Uterus (tissue), 4 donors: ENCODE results near the gene ANXA2R. TPM values are rescaled to one million over a fixed set of nuclear protein-coding genes. Genes with fewer than 3 reads are reported as not detected.
"Not testable (repeated sequence)": the region's sequence is repeated elsewhere in the genome, so short reads cannot be mapped to it uniquely, and the experiment has no call there.

Source experiments
- DNase-seq, 2 donors: peaks; one replicate each; pipeline ENCODE4 v3.0.0-alpha.2; 2019 to 2020
- H3K27ac ChIP-seq, 2 donors: fragments of 200-600 bp; sonication (generic); 1 replicate in 1 of 2; 2 replicates in 1 of 2; pipeline ENCODE4 v1.5.1; 2016 to 2018
- H3K27me3 ChIP-seq, 2 donors: fragments of 200-600 bp; sonication (generic); one replicate each; pipeline ENCODE4 v1.5.1; 2018 to 2019; ENCODE audit warnings: control low read depth in 1 of 2
- H3K36me3 ChIP-seq, 2 donors: fragments of 200-600 bp; sonication (generic); one replicate each; pipeline ENCODE4 v1.5.1; 2019; ENCODE audit warnings: control low read depth in 1 of 2
- H3K4me1 ChIP-seq, 2 donors: fragments of 200-600 bp; sonication (generic); one replicate each; pipeline ENCODE4 v1.5.1; 2018 to 2019; ENCODE audit warnings: control low read depth in 1 of 2
- H3K4me3 ChIP-seq, 2 donors: fragments of 200-600 bp; sonication (generic); 1 replicate in 1 of 2; 2 replicates in 1 of 2; pipeline ENCODE4 v1.5.1; 2018 to 2019; ENCODE audit warnings: mild to moderate bottlenecking in 1 of 2
- H3K9me3 ChIP-seq, 2 donors: fragments of 200-600 bp; sonication (generic); one replicate each; pipeline ENCODE4 v1.5.1; 2019; ENCODE audit warnings: control low read depth in 1 of 2
- POLR2A ChIP-seq, 2 donors: fragments of 450-650 bp; IDR thresholded peaks; one replicate each; pipeline ENCODE4 v1.6.1; 2016; ENCODE audit warnings: antibody characterized with exemption in 2 of 2, mild to moderate bottlenecking in 1 of 2, moderate library complexity in 1 of 2
- intact Hi-C: fragments of 100-400 bp; cut with DNase I; formaldehyde crosslinking; loops from one replicate; pipeline ENCODE4 v1.15.1; 2023; ENCODE audit warnings: low total_unique reads
- total RNA-seq, 4 donors: library from RNA; depleted of rRNA in 3 of 4; stranded (reverse); fragments of >200 nt in 3 of 4; gene quantifications; one replicate each; pipeline versions ENCODE4 v1.1.0 to v1.2.4, GENCODE V29; 2014 to 2023
- TF ChIP-seq, protein P1 (sequence below), 4 experiments: fragments of 200-600 bp in 2 of 4; fragments of 450-650 bp in 2 of 4; sonication (generic) in 2 of 4; IDR thresholded peaks; one replicate each; pipeline ENCODE4 v1.5.1; 2016 to 2019; ENCODE audit warnings: antibody characterized with exemption in 4 of 4, mild to moderate bottlenecking in 2 of 4, moderate library complexity in 1 of 4
- donor health status: DM: yes; HTN: yes; CAD: no.

ANXA2R gene
- total RNA-seq, 4 donors from 2014 or later: 2.4 to 62.8 (median 8.5) TPM

DNA sequence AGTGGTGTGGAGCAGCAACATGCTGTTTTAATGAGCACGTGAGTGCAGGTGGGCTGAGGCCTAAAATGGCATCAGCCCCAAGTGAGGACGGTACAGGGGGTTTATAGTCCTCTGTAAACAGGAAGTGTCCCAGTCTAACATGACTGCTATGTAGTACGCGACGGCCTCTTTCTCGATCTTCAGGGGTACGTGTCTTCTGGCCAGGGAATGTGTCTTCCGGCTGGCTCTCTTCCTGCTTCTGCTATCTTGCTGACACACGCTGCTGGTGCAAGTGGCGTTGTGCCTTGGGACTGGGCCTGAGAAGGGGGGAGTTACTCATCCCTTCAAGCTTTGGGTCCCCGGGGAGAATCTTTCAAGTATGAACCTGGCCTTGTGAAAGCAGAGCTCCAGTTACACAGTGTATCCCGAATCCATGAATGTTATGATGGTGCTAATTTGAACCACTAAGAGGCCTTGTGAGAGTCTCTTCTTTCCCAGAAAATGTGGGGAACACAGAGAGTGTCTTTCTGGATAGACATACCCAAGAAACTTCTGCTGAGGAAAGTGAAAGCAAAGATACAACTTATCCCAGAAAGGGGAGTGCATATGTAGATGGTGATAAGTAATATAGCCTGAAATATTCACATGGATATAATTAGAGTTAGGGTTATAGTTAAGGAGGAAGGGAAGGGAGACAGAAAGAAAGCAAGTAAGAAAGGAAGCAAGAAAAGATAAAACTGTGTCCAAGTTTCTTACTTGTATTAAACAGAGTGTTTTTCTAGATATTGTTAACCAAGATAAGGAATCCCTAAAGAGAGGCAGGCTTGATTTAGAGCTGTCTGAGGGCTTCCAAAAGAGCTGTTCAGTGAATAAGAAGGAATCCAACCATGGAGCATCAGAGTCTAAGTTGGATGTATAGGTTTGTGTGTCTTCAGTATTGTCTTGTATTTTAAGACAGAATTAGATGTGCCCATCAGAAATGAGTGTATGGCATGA is 35.5 kb upstream of the ANXA2R start:
- H3K27ac ChIP-seq: peak overlapping the region; percentile 29 to 40
- H3K36me3 ChIP-seq: no peaks in the 10 kb centered on the region
- no peaks in the 10 kb centered on the region for H3K4me1 ChIP-seq
- no peak for TF ChIP-seq POLR2A (IDR thresholded peaks at IDR 0.05)
- TF ChIP-seq, protein P1, sequence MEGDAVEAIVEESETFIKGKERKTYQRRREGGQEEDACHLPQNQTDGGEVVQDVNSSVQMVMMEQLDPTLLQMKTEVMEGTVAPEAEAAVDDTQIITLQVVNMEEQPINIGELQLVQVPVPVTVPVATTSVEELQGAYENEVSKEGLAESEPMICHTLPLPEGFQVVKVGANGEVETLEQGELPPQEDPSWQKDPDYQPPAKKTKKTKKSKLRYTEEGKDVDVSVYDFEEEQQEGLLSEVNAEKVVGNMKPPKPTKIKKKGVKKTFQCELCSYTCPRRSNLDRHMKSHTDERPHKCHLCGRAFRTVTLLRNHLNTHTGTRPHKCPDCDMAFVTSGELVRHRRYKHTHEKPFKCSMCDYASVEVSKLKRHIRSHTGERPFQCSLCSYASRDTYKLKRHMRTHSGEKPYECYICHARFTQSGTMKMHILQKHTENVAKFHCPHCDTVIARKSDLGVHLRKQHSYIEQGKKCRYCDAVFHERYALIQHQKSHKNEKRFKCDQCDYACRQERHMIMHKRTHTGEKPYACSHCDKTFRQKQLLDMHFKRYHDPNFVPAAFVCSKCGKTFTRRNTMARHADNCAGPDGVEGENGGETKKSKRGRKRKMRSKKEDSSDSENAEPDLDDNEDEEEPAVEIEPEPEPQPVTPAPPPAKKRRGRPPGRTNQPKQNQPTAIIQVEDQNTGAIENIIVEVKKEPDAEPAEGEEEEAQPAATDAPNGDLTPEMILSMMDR (IDR thresholded peaks at IDR 0.05): no peak
- no peaks in the 10 kb centered on the region for H3K27me3 ChIP-seq
- peak; percentile 29 to 61 for DNase-seq
- intact Hi-C loops: no loop called here
- H3K9me3 ChIP-seq: no peaks in the 10 kb centered on the region
- H3K4me3 ChIP-seq: no peak overlapping the region

DNA sequence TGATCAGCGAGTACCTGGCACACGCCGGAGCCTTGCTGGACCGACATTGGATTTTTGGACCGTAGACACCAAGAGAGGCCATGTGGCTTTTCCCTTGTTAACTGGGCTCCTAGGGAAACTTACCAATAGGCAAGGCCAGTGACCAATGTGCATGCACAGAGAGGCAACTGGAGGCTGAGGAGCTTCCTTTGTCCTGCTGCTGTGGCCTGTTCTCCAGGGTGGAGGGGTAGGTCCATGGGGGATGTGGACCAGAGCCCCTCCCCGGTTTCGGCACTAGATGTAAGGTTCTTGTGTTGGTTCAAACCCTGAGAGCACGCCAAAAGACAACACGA is 34.8 kb upstream of the ANXA2R start:
- H3K9me3 ChIP-seq: no peaks in the 10 kb centered on the region
- peak overlapping the region; percentile 29 to 40 for H3K27ac ChIP-seq
- no peak for TF ChIP-seq POLR2A (IDR thresholded peaks at IDR 0.05)
- TF ChIP-seq, protein P1 (IDR thresholded peaks at IDR 0.05): no peak
- DNase-seq: no peak
- no peaks in the 10 kb centered on the region for H3K27me3 ChIP-seq
- intact Hi-C loops: no loop called here
- H3K4me1 ChIP-seq: no peaks in the 10 kb centered on the region
- H3K4me3 ChIP-seq: no peak overlapping the region
- no peaks in the 10 kb centered on the region for H3K36me3 ChIP-seq

DNA sequence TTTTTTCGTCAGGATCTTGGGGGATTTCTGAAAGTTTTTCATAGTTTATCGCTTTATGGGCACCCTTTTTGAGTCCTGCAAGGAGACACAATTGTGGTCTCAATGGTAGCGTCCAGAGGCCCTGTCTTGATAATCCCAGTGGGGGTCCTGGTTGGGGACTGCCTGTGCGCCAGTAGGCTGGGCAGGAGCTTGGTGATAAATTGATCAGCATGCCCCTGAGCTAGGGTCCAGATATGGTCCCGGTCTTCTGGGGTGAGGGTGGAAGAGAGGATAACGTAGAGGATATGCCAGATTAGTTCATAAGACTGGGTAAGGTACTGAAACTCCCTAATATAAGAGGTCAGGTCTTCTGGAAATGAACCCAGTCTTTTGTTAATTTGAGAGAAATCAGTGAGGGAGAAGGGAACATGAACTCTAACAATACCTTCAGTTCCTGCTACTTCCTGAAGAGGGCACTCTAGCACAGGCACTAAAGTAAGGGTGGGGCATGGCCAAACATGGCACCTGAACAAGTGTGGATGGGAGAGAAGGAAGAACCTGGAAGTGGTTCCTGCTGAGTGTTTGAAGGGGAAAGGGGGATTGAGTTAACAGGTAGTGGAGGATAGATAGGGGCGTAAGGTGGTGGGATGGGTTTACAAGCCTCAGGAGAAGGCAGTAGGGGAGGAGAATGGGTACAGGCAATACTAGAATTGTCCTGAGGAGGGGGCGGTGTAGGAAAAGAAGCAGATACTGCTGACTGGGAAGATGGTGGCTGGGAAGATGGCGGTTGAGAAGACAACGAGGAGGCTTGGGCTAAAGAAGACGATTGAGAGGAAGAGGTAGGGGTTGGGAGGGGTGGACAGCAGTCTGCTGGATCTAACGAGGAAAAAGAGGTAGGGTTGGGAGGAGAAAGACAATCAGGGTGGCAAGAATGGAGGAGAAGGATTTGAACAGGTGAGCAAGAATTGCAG is 33.8 kb upstream of the ANXA2R start:
- Histone ChIP-seq H3K4me3 (no peak overlapping the region), H3K36me3 (no peaks in the 10 kb centered on the region), H3K4me1 (no peaks in the 10 kb centered on the region), H3K9me3 (no peaks in the 10 kb centered on the region), H3K27ac (no peak overlapping the region), H3K27me3 (no peaks in the 10 kb centered on the region)
- intact Hi-C loops: no loop called here
- TF ChIP-seq, protein P1 (IDR thresholded peaks at IDR 0.05): peak in 2 of 4 experiments; percentile 13 to 16
- TF ChIP-seq POLR2A (IDR thresholded peaks at IDR 0.05): no peak
- no peak for DNase-seq

DNA sequence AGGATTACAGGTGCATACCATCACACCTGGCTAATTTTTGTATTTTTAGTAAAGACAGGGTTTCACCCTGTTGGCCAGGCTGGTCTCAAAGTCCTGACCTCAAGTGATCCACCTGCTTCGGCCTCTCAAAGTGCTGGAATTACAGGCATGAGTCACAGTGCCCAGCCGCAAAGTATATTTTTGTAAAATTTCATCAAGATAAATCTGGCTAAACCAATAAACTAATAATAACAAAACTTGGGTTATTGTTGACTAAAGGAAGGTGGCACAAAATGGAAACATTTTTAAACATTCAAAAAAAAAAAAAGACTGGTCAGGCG is 29.2 kb upstream of the ANXA2R start:
- H3K27ac ChIP-seq, DNase-seq, H3K4me3 ChIP-seq, intact Hi-C loops, H3K9me3 ChIP-seq, H3K4me1 ChIP-seq, H3K36me3 ChIP-seq, H3K27me3 ChIP-seq: not testable (repeated sequence)

DNA sequence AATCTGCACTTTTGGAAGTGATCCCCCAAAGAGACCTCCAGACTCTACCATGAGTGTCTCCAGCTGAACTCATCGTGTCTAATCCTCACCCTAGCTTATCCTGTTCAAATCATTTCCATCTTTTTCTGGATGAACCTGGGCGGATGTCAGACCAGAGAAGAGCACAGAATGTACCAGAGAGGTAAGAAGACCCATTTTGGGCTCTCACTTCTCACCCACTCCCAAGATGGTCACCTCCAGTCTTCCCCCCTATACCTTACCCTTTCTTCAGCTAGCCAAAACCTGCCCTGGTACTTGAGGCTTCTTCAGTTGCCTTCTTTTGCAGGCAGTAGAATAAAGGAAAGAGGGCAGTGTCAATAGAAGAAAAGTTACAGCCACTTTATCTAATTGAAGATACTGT is 27.9 kb upstream of the ANXA2R start:
- intact Hi-C loops: no loop called here
- H3K4me1 ChIP-seq: no peaks in the 10 kb centered on the region
- DNase-seq: no peak
- peak overlapping the region; percentile 97 to 99 for H3K27ac ChIP-seq
- H3K9me3 ChIP-seq: no peaks in the 10 kb centered on the region
- H3K36me3 ChIP-seq: no peaks in the 10 kb centered on the region
- no peak for TF ChIP-seq POLR2A (IDR thresholded peaks at IDR 0.05)
- TF ChIP-seq, protein P1 (IDR thresholded peaks at IDR 0.05): no peak
- no peaks in the 10 kb centered on the region for H3K27me3 ChIP-seq
- peak overlapping the region; percentile 78 for H3K4me3 ChIP-seq
